ENCODE results near the gene LHFPL5.

DNA sequence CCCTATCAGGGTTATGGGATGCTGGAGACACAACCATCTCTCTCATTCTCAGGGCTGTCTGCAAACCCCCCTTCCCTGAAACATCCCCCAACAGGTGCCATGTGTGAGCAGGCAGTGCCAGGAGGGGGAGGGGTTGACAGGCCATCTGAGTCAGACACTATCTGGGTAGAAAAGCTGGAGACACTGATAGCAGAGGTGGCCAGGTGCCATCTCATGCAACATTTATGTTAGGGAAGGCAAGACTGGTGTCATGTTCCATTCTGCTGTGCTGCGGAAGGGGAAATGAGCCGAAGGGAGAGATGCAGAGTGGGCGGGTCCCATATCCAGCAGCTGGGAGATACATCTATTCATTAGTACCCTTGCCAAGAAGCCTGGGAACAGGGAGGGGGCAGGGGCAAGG lies 3.5 kb downstream of the LHFPL5 start:
- TF ChIP-seq, protein P1, sequence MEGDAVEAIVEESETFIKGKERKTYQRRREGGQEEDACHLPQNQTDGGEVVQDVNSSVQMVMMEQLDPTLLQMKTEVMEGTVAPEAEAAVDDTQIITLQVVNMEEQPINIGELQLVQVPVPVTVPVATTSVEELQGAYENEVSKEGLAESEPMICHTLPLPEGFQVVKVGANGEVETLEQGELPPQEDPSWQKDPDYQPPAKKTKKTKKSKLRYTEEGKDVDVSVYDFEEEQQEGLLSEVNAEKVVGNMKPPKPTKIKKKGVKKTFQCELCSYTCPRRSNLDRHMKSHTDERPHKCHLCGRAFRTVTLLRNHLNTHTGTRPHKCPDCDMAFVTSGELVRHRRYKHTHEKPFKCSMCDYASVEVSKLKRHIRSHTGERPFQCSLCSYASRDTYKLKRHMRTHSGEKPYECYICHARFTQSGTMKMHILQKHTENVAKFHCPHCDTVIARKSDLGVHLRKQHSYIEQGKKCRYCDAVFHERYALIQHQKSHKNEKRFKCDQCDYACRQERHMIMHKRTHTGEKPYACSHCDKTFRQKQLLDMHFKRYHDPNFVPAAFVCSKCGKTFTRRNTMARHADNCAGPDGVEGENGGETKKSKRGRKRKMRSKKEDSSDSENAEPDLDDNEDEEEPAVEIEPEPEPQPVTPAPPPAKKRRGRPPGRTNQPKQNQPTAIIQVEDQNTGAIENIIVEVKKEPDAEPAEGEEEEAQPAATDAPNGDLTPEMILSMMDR (IDR thresholded peaks at IDR 0.05 in 2 of 3, conservative IDR thresholded peaks at IDR 0.05 in 1 of 3; ENCODE audit: borderline replicate concordance in 1 of 3, insufficient read depth in 1 of 3, low read depth in 2 of 3, low read length in 2 of 3): no peak
- TF ChIP-seq EZH2 (IDR thresholded peaks at IDR 0.05) (no peak), POLR2AphosphoS5 (IDR thresholded peaks at IDR 0.05; ENCODE audit: low read depth, low read length) (no peak), EZH2phosphoT487 (IDR thresholded peaks at IDR 0.05; ENCODE audit: borderline replicate concordance) (no peak), POLR2A (IDR thresholded peaks at IDR 0.05; ENCODE audit: borderline replicate concordance, extremely low read depth, insufficient read depth, insufficient read length) (no peak), ZNF274 (IDR thresholded peaks at IDR 0.05; ENCODE audit: low read depth, low read length) (no peak), SP1 (IDR thresholded peaks at IDR 0.05; ENCODE audit: low read depth) (no peak)
- TF ChIP-seq, protein P2, sequence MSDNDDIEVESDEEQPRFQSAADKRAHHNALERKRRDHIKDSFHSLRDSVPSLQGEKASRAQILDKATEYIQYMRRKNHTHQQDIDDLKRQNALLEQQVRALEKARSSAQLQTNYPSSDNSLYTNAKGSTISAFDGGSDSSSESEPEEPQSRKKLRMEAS (IDR thresholded peaks at IDR 0.05): no peak
- TF ChIP-seq, protein P3, sequence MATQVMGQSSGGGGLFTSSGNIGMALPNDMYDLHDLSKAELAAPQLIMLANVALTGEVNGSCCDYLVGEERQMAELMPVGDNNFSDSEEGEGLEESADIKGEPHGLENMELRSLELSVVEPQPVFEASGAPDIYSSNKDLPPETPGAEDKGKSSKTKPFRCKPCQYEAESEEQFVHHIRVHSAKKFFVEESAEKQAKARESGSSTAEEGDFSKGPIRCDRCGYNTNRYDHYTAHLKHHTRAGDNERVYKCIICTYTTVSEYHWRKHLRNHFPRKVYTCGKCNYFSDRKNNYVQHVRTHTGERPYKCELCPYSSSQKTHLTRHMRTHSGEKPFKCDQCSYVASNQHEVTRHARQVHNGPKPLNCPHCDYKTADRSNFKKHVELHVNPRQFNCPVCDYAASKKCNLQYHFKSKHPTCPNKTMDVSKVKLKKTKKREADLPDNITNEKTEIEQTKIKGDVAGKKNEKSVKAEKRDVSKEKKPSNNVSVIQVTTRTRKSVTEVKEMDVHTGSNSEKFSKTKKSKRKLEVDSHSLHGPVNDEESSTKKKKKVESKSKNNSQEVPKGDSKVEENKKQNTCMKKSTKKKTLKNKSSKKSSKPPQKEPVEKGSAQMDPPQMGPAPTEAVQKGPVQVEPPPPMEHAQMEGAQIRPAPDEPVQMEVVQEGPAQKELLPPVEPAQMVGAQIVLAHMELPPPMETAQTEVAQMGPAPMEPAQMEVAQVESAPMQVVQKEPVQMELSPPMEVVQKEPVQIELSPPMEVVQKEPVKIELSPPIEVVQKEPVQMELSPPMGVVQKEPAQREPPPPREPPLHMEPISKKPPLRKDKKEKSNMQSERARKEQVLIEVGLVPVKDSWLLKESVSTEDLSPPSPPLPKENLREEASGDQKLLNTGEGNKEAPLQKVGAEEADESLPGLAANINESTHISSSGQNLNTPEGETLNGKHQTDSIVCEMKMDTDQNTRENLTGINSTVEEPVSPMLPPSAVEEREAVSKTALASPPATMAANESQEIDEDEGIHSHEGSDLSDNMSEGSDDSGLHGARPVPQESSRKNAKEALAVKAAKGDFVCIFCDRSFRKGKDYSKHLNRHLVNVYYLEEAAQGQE (IDR thresholded peaks at IDR 0.05; ENCODE audit: low read depth): no peak
